Neutrophil (primary cell): ENCODE results near the gene COPB2.

Experiments
- H3K27ac ChIP-seq: fragments of 200-600 bp; sonication (generic); 2 replicates; pipeline ENCODE4 v1.5.1; 2016; ENCODE audit warnings: mild to moderate bottlenecking, moderate library complexity
- H3K27me3 ChIP-seq: fragments of 200-600 bp; sonication (generic); 2 replicates; pipeline ENCODE4 v1.6.0; 2016; ENCODE audit warnings: mild to moderate bottlenecking
- H3K36me3 ChIP-seq: fragments of 200-600 bp; sonication (generic); 2 replicates; pipeline ENCODE4 v1.5.1; 2017
- H3K4me1 ChIP-seq, 2 experiments: fragments of 200-600 bp in 1 of 2; sonication (generic) in 1 of 2; 1 replicate in 1 of 2; 2 replicates in 1 of 2; pipeline versions ENCODE4 v1.5.1 to v1.6.1; 2013 to 2016; ENCODE audit warnings: low read depth in 1 of 2, low read length in 1 of 2, mild to moderate bottlenecking in 1 of 2, moderate library complexity in 1 of 2; ENCODE audit not compliant: control insufficient read depth in 1 of 2, insufficient read depth in 1 of 2
- H3K4me3 ChIP-seq, 2 experiments: fragments of 200-600 bp in 1 of 2; sonication (generic) in 1 of 2; 1 replicate in 1 of 2; 2 replicates in 1 of 2; pipeline ENCODE4 v1.5.1; 2013 to 2016; ENCODE audit warnings: low read depth in 1 of 2, low read length in 1 of 2, mild to moderate bottlenecking in 1 of 2, moderate library complexity in 1 of 2
- H3K9me3 ChIP-seq: fragments of 200-600 bp; sonication (generic); 2 replicates; pipeline ENCODE4 v1.5.1; 2016
- CTCF ChIP-seq: fragments of 200-600 bp; sonication (generic); IDR thresholded peaks from 2 replicates; pipeline ENCODE4 v1.5.1; 2016; ENCODE audit warnings: antibody characterized with exemption

COPB2 gene

GRCh38 chr3:139374099-139374498 is 15.3 kb downstream of the COPB2 start:
- H3K4me3 ChIP-seq: no peak overlapping the region
- H3K27ac ChIP-seq: no peak overlapping the region
- no peaks in the 10 kb centered on the region for H3K27me3 ChIP-seq
- no peaks in the 10 kb centered on the region for H3K4me1 ChIP-seq
- peaks cover 100% of the 10 kb centered on the region for H3K36me3 ChIP-seq
- H3K9me3 ChIP-seq: no peaks in the 10 kb centered on the region
- no peak for TF ChIP-seq CTCF

GRCh38 chr3:139364549-139364948 is 24.9 kb downstream of the COPB2 start:
- Histone ChIP-seq H3K27me3 (no peaks in the 10 kb centered on the region), H3K9me3 (no peaks in the 10 kb centered on the region), H3K4me1 (peaks cover 23 to 33% of the 10 kb centered on the region in 2 experiments), H3K27ac (no peak overlapping the region), H3K4me3 (no peak overlapping the region), H3K36me3 (peaks cover 97% of the 10 kb centered on the region)
- no peak for TF ChIP-seq CTCF

- Histone ChIP-seq H3K36me3 (peaks cover 99% of the 10 kb centered on the region), H3K4me3 (no peak overlapping the region)
- no peak for TF ChIP-seq CTCF
These were observed 28.2 kb downstream of the COPB2 start for GRCh38 chr3:139361276-139361675.

GRCh38 chr3:139358841-139359562 is 30.4 kb downstream of the COPB2 start:
- peaks cover 100% of the 10 kb centered on the region for H3K36me3 ChIP-seq
- H3K9me3 ChIP-seq: no peaks in the 10 kb centered on the region
- H3K27me3 ChIP-seq: no peaks in the 10 kb centered on the region
- H3K27ac ChIP-seq: no peak overlapping the region
- H3K4me1 ChIP-seq: no peaks in the 10 kb centered on the region
- H3K4me3 ChIP-seq: no peak overlapping the region
- TF ChIP-seq CTCF: no peak

More at GRCh38 chr3:139361276-139361675, 28.2 kb downstream of the COPB2 start:
- Histone ChIP-seq H3K27me3 (no peaks in the 10 kb centered on the region), H3K4me1 (peaks cover 10 to 12% of the 10 kb centered on the region in 2 experiments), H3K27ac (no peak overlapping the region), H3K9me3 (no peaks in the 10 kb centered on the region)

- no peak overlapping the region for H3K4me3 ChIP-seq
- no peaks in the 10 kb centered on the region for H3K4me1 ChIP-seq
- no peaks in the 10 kb centered on the region for H3K9me3 ChIP-seq
- peaks cover 100% of the 10 kb centered on the region for H3K36me3 ChIP-seq
- no peaks in the 10 kb centered on the region for H3K27me3 ChIP-seq
- TF ChIP-seq CTCF: no peak
- no peak overlapping the region for H3K27ac ChIP-seq
These were observed 31.5 kb downstream of the COPB2 start for GRCh38 chr3:139357899-139358298.
